T-helper 2 cell treated with Interferon-gamma antibody and Interleukin-4, amounts not matched to agents 100 ng/mL and 5 ng/mL, for 36 hours (primary cell): ENCODE results near the gene KRT15. TPM values are rescaled to one million over a fixed set of nuclear protein-coding genes. Genes with fewer than 3 reads are reported as not detected.

Source experiments
- intact Hi-C: fragments of 100-400 bp; cut with micrococcal nuclease; formaldehyde crosslinking; loops from one replicate; pipeline ENCODE4 v1.15.1; 2023
- total RNA-seq: library from RNA; stranded (reverse); gene quantifications from 2 replicates; pipeline ENCODE4 v1.2.3, GENCODE V29; 2022

KRT15 gene
- total RNA-seq, 1 donor from 2014 or later = not detected

DNA sequence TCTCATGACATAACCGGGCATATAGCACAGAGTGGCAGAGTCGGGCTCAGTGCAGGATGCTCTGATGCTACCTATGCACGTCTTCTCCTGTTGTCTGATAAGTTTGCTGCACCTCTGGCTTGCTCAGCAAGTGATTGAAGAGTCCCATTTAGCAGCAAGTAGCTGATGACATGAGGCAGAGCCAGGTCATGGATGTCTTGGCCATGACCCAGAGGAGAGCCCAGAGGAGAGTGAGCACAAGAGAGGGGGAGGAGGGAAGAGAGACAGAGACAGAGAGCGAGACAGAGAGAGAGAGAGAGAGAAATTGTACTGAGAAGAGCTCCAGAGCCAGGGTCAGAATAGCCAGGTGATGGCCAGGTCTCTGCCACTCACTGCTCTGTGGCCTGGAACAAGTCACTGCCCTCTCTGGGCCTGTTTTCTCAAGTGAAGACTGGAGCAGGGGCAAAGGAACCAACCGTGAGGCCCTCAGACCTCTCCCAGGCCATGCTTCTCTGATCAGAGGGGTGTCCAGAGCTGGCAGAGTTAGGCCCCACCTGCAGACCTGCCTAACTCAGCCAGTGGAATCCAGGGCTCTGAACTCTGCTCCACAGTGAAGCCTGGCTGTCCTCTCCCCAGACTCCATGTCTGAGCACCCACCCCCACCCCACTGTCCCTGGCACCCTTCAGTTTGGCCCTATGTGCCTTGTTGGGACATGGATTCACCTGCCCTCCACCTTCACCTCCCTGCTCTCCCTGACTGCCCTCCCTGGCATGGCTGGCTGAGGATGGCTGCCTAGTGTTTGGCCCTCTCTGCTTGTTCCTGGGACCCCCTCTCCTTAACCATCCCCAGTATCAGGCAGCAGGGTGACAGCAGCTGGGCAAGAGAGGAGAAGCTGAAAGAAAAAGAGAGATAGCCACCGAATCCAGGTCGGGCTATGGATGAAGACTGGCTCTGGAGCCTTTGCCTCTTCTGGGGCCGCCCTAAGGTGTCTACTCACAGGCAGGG is 33.5 kb downstream of the KRT15 start:
- intact Hi-C loops = loop anchor here (10.0 kb wide), 1 partner anchor 160 kb away; no protein-coding TSS in a partner anchor

DNA sequence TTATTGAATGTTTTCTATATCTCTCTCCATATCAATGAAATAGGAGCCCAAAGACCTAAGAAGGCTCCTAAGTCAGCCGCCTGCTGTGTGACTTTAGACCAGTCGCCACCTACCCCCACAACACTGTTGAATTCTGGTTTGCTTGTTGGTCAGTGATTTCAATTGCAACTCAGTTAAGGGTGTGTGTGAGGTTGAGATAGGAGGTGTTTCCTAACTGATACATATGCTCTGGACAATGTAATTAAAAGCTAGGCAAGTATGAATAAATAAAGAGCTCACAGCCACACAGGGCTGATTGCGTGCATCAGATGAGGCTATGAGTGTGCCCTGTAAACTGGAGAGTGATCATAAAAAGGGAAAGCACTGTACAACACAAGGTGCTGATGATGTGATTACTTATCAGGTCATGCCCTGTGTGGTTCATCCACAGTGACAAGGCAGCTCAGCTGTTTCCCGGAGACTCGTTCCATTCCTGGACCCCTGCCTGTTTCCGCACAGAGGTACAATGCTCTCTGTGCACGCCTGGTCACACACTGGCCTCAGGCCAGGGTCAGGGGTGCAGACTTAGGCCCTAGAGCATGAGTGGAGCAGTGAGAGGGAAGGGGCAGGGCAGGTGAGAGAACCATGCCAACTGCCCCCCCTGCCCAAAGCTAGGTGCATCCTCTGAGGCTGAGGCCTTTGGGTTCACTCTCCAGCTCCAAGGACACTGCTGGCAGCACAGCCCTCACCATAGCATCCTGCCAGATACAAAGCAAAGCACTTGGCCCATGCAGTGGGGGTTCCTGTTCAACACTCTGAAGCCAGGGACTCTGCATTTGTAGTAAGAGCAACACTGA is 34.5 kb downstream of the KRT15 start:
- intact Hi-C loops = loop anchor here (10.0 kb wide), 1 partner anchor 161 kb away; no protein-coding TSS in a partner anchor

- intact Hi-C loops = loop anchor here (10.0 kb wide), 1 partner anchor 161 kb away; no protein-coding TSS in a partner anchor
These were observed 35.2 kb downstream of the KRT15 start for GRCh38 chr17:41483531-41483930.

- intact Hi-C loops = loop anchor here (10.0 kb wide), 1 partner anchor 164 kb away; no protein-coding TSS in a partner anchor
These were observed 37.7 kb downstream of the KRT15 start, which contains the start of gene KRT35 for GRCh38 chr17:41481036-41481435. KRT35 (minus strand) TSS chr17:41481151; CDS start chr17:41481097, 54 bp downstream.

DNA sequence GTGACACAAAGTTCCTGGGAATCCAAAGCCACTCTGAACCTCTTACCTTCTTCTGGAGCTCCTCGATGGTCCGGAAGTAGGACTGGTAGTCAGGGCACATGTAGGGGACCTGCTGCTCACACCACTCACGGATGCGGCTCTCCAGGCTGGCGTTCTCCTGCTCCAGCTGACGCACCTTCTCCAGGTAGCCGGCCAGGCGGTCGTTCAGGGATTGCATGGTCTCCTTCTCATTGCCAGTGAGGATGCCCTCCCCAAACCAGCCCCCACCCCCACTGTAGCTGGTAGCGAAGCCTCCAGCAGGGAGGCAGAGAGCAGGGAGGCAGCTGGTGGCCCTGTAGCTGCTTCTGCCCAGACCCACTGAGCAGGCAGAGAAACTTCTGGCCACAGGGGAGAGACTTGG is 38.1 kb downstream of the KRT15 start:
- intact Hi-C loops = loop anchor here (10.0 kb wide), 1 partner anchor 164 kb away; no protein-coding TSS in a partner anchor

DNA sequence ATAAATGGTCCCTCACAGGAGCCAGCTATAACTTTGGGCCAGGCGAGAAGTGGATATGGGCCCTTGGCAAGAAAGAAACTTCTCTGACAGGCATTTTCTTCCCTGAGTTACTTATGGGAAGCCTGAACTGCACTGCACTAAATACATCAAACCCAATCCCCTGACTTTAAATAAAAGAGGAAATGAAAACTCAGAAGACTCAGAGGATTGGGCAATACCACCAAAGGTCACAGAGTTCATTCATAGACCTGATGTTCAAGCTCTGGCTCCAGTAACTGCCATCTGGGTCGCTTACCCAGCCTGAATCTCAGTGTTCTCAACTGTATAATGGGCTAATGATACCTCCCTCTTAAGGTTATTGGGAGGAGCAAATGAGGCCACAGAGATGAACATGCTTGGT is 38.6 kb downstream of the KRT15 start:
- intact Hi-C loops = loop anchor here (10.0 kb wide), 1 partner anchor 165 kb away; no protein-coding TSS in a partner anchor

DNA sequence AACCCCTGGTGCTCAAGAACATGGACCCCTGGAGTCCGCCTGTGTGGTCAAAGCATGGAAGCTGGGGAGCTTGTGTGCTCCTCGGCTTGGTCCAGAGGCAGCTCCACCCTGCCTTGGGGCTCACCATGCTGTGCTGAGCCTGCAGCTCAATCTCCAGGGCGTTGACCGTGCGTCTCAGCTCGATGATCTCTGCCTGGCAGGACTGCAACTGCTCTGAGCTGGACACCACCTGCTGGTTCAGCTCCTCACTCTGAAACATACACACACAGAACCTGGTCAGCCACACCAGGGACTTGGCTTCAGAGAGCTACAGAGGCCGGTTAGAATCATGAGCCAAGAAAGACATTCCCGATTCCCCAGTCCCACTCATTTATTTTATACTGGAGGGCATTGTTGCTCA is 40.5 kb downstream of the KRT15 start:
- intact Hi-C loops = no loop called here

GRCh38 chr17:41476866-41477815 is 41.5 kb downstream of the KRT15 start:
- intact Hi-C loops = no loop called here

DNA sequence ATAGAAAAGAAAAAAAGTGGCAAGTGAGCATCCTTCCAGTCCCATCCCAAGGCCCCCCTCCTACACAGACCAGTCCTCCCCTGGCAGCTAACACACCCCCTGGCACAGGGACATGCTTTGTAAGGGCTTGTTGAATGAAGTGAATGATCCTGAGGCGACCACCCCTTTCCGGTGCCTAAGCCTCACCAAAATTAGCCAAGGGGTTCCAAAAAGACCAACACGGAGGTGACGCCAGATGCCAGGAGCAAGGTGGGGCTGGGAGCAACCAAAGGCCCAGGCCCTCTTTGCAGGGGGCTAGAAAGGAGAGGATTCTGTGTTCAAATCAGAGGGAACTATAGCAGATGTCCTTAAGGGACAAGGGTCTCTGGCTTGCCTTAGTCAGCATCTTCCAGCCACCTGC is 43.3 kb downstream of the KRT15 start:
- intact Hi-C loops = no loop called here

DNA sequence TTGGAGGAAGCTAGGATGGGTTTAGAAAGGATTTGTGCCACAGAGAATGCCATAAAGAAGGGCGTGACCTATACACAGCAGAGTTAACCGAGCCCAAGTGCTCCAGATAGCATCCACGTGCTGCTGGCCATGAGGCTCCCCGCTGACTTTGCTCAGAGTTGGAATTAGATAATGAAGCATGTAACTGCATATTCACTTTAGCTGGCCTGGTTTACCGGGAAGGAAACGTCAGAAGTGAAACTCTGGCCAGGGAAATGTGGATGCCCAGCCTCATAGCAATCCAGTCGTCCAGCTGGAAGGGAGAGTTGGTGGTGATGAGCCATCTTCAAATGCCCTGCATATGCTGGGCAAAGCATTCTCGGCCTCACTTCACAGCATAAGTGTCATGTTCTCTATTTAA is 43.8 kb downstream of the KRT15 start:
- intact Hi-C loops = no loop called here

- intact Hi-C loops = no loop called here
These were observed 50.3 kb downstream of the KRT15 start for GRCh38 chr17:41468346-41468745.

DNA sequence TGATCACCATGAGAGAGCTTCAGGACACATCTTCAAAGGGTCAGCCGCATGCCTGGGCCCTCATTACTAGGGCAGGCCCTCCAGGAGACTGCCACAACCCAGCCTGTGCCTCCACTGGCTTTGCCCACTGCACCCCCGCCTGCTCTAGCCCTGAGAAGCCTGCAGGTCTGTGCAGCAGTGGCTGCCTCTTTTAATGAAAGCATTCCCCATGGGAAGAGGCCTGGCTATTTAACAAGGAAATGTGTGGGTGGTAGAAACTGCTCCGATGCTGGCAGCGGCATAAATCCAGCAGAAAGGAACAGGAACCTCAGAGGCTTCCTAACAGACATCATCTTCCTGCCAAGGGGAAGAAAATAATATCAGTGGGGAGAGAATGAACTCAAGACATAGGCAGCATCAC is 51.1 kb downstream of the KRT15 start:
- intact Hi-C loops = no loop called here

DNA sequence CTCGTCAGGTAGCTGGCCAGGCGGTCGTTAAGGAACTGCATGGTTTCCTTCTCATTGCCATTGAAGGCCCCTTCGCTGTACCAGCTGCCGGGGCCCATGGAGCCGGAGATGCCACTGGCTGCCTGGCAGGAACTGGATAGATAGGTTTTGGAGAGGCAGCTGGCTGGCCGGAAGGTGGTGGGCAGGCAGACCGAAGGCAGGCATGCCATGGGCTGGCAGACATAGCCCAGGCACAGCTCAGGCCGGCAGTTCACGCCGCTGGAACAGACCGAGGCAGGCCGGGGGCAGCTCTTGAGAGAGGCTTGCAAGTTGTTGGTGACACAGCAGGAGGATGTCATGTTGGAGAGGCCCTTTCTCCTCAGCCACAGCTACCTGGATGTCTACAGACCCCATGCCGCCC is 51.7 kb downstream of the KRT15 start, which contains the start of gene KRT32:
Gene KRT32, minus strand, starts transcription at position 399 of the 400 bp plus-strand sequence. Its CDS starts 61 bp downstream, at position 338.
- intact Hi-C loops = no loop called here

DNA sequence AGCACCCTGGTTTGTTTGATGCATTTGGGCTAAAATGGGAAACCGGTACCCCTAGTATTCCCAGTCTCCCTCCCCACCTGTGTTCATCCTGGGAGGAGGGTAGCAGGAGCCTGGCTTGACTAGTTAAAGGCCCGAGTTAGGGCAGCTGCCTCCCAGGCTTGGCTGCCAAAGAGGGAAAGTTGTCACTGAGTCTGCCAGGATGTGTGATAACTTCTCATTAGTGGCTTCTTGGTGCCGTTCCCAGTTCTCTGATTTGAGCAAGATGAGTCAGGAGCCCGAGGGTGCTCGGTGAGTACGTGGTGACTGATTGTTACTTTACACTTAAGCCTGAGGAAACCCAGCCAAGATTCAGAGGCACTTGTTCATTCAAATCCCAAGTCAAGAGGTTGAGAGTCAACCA is 54.0 kb downstream of the KRT15 start:
- intact Hi-C loops = no loop called here

GRCh38 chr17:41464173-41464572 is 54.5 kb downstream of the KRT15 start:
- intact Hi-C loops = no loop called here

- intact Hi-C loops = no loop called here
These were observed 54.9 kb downstream of the KRT15 start for GRCh38 chr17:41463746-41464145.
